ENCODE results near the gene GET3.

DNA sequence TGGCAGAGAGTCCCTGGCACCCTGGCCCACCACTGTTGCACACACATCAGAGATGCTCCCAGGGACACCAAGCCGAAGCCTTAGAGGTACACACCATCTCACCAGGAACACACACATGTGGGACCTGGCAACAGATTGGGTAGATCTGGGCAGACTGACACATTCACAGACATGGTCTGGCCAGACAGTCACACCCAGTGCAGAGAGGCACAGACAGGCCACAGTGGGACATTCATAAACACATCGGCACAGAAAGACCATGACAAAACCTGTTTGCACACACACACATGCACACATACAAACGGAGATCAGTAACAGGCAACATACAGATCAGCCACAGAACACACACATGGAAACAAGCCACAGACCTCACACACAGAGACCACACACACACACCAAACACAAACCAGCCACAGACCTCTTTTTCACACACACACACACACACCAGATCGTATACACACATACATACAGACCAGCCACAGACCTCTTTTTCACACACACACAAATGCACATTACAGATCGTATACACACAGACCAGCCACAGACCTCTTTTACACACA, 47.7 kb downstream of the GET3 start:
- TF ChIP-seq, protein P1, sequence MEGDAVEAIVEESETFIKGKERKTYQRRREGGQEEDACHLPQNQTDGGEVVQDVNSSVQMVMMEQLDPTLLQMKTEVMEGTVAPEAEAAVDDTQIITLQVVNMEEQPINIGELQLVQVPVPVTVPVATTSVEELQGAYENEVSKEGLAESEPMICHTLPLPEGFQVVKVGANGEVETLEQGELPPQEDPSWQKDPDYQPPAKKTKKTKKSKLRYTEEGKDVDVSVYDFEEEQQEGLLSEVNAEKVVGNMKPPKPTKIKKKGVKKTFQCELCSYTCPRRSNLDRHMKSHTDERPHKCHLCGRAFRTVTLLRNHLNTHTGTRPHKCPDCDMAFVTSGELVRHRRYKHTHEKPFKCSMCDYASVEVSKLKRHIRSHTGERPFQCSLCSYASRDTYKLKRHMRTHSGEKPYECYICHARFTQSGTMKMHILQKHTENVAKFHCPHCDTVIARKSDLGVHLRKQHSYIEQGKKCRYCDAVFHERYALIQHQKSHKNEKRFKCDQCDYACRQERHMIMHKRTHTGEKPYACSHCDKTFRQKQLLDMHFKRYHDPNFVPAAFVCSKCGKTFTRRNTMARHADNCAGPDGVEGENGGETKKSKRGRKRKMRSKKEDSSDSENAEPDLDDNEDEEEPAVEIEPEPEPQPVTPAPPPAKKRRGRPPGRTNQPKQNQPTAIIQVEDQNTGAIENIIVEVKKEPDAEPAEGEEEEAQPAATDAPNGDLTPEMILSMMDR (IDR thresholded peaks at IDR 0.05; ENCODE audit: low read length): no peak
- no peak for TF ChIP-seq EZH2phosphoT487 (IDR thresholded peaks at IDR 0.05; ENCODE audit: low read length)
- TF ChIP-seq EZH2 (optimal IDR thresholded peaks at IDR 0.05; ENCODE audit: low read depth, low read length): no peak

Measured in MM.1S (cell line).